ENCODE results near the gene DPY30.
A peak's percentile ranks its signal among the peaks of the same experiment; 100 is the strongest.
"Not testable (repeated sequence)": the region's sequence is repeated elsewhere in the genome, so short reads cannot be mapped to it uniquely, and the experiment has no call there.

The DPY30 gene

GRCh38 chr2:32039447-32040219 lies at the start of gene DPY30:
Gene DPY30 (minus strand): TSS chr2:32039805. CDS start chr2:32039456, 349 bp downstream.
- DNase-seq (ENCODE audit: low read depth): peak; percentile 81

- no peak for DNase-seq (ENCODE audit: low read depth)
Observed at GRCh38 chr2:32074134-32074506, 34.5 kb upstream of the DPY30 start.

DNA sequence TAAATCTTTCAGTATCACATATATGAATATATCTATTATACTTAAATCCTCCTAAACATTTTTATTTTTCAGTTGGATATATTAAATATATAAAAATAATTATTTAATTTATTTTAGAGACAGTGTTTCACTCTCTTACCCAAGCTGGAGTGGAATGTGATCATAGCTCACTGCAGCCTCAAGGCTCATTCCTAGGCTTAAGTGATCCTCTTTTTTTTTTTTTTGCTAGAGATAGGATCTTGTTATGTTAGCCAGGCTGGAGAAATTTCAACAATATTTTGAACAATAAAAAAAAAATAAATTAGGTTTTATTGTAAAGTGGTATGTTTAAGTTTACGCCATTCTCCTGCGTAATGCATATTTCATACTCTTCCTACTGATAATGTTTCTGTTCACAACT lies 27.9 kb upstream of the DPY30 start:
- DNase-seq (ENCODE audit: low read depth): no peak

- no peak for DNase-seq (ENCODE audit: low read depth)
Observed at GRCh38 chr2:32064713-32065112, 25.1 kb upstream of the DPY30 start.

DNA sequence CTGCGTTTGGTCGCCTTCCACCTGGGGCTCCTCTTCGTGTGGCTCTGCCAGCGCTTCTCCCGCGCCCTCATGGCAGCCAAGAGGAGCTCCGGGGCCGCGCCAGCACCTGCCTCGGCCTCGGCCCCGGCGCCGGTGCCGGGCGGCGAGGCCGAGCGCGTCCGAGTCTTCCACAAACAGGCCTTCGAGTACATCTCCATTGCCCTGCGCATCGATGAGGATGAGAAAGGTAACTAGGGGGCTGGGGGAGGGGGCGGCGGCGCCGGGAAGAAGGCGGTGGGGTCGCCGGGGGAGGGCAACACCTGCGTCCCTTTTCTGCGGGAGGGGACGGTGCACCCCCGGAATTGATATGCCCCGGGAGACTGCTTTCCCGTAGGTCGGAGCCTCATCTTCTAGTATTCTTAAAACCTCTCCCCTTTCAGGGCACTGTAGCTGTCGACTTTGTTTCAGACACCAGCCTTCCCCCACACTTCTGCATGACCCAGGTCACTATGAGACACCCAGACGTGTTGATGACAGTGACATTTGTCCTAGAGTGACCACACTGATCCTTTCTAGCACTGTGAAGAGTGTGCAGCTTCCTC lies 24.5 kb upstream of the DPY30 start:
- no peak for DNase-seq (ENCODE audit: low read depth)

- DNase-seq (ENCODE audit: low read depth): peak; percentile 97
Observed at GRCh38 chr2:32063310-32064020, 23.9 kb upstream of the DPY30 start, which contains the start of gene SPAST. Gene SPAST (plus strand): TSS chr2:32063556. CDS start chr2:32063832, 276 bp downstream.

- no peak for DNase-seq (ENCODE audit: low read depth)
Observed at GRCh38 chr2:32061973-32062861, 22.6 kb upstream of the DPY30 start.

- no peak for DNase-seq (ENCODE audit: low read depth)
Observed at GRCh38 chr2:32061430-32061829, 21.8 kb upstream of the DPY30 start.

- DNase-seq (ENCODE audit: low read depth): no peak
Observed at GRCh38 chr2:32060266-32060665, 20.7 kb upstream of the DPY30 start.

- DNase-seq (ENCODE audit: low read depth): no peak
Observed at GRCh38 chr2:32058130-32058529, 18.5 kb upstream of the DPY30 start.

DNA sequence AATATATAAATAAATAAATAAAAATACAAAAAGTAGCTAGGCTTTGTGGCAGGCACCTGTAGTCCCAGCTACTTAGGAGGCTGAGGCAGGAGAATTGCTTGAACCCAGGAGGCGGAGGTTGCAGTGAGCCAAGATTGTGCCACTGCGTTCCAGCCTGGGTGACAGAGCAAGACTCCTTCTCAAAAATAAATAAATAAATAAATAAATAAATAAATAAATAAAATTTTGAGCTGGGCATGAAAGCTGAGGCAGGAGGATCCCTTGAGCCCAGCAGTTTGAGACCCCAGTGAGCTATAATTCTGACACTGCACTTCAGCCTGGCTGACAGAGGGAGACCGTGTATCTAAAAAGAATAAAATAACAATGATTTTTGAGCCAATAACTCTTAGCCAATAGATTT lies 15.0 kb upstream of the DPY30 start:
- not testable (repeated sequence) for DNase-seq (ENCODE audit: low read depth)

- no peak for DNase-seq (ENCODE audit: low read depth)
Observed at GRCh38 chr2:32051836-32052439, 12.3 kb upstream of the DPY30 start.

DNA sequence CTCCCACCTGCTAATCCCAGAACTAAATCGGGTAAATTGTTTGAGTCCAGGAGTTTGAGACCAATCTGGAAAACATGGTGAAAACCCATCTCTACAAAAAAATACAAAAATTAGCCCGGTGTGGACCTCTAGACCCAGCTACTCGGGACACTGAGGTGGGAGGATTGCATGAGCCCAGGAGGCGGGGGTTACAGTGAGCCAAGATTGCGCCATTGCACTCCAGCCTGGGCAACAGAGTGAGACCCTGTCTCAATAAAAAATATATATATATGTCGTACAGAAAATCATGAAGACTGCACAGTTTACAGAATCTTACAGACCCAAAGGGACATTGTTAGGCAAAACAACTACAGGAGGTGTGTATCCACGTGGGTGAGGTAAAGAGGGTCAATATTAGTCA lies 4.0 kb upstream of the DPY30 start:
- no peak for DNase-seq (ENCODE audit: low read depth)

DNA sequence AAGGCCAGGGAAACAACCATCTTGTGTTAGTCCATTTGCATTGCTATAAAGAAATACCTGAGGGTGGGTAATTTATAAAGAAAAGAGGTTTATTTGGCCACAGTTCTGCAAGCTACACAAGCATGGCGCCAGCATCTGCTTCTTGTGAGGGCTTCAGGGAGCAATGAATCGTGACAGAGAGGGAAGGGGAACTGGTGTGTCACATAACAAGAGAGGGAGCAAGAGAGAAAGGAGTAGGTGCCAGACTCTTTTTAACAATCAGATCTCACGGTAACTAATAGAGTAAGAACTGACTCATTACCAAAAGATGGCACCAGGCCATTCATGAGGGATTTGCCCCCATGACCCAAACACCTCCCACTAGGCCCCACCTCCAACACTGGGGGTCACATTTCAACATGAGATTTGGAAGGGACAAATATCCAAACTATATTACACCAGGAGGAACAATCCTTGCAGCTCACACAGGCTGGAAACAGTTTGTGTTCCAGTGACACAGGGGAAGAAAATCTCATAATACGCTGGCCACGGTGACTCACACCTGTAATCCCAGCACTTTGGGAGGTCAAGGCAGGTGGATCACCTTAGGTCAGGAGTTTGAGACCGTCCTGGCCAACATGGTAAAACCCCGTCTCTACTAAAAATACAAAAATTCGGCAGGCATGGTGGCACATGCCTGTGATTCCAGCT lies 5.3 kb downstream of the DPY30 start:
- DNase-seq (ENCODE audit: low read depth): not testable (repeated sequence)

DNA sequence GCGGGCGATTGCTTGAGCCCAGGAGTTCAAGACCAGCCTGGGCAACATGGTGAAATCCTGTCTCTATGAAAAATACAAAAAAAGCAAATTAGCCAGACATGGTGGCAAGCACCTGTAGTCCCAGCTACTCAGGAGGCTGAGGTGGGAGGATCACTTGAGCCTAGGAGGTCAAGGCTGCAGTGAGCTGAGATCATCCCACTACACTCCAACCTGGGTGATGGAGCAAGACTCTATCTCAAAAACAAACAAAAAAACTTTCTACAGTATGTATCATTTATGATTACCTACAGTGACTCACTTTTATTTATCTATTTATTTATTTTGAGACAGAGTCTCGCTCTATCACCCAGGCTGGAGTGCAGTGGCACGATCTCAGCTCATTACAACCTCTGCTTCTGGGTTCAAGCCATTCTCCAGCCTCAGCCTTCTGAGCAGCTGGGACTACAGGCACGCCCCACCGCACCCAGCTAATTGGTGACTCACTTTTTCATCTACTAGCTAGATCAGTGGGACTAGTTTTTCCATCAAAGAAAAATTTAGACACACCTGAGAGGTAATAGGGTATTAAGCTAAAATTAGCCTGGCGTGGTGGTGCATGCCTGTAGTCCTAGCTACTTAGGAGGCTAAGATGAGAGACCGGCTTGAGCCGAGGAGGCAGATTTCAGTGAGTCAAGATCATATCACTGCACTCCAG lies 20.7 kb downstream of the DPY30 start:
- DNase-seq (ENCODE audit: low read depth): not testable (repeated sequence)

DNA sequence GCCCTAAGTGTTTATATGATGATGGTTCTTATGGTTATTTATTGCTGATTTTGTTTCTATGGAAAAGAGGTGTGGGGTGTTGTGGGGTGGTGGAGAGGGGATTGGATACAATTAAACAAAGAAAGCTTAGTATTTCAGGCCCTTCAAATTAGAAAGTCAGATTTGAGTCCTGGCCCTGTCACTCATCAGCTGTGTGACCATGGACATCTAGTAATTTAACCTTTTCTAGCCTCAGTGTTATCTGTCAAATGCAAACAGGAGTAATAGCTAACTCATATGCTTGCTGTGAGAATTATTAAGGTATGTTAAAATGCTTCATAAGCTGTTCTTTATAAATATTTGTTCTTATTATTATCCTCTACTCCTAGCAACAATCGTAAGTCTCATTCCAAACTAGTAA lies 26.7 kb downstream of the DPY30 start:
- DNase-seq (ENCODE audit: low read depth): no peak

GRCh38 chr2:32011485-32011960 lies 28.1 kb downstream of the DPY30 start:
- DNase-seq (ENCODE audit: low read depth): no peak

DNA sequence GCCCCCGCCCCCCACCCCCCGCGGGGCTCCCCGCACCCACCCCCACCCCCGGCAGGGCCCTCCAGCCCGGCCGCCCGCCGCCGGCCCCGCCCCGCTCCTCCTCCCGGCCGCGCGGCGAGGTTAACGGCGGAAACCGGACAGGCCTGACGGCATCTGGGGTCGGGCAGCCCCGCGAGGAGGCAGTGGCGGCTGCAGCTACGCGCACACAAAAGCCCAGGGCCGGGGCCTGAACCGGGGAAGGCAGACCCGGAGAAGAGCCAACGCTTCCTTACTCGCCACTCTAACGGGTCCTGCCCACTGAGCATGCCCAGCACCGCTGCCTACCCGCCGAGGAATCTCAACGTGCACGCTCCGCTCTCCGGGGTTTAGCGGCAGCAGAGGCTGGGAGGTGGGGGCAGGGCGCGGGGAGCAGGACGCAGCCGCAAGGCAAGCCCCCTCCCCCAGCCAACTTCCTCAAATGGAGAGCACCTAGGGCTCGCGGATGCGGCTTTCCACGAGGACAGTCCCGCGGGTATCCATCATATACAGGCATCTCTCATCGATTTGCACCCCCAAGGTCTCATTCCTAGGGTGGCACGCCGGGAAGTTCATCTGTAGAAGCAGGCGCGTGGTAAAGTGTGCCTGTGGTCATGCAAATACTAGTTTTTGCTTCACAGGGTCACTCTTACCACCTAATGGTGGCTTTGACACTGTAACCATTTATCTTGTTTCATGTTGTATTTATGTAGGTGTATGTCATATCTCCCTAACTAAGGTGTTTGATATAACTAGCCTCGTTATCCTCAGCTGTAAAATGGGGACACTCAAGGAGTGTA lies 28.7 kb downstream of the DPY30 start, which contains the start of gene MEMO1:
Gene MEMO1 (minus strand): TSS at position 339 of the 815 bp plus-strand sequence. CDS start 761 bp downstream, outside the sequence.
- DNase-seq (ENCODE audit: low read depth): peak; percentile 84

GRCh38 chr2:32010280-32010669 lies 29.3 kb downstream of the DPY30 start:
- peak; percentile 53 for DNase-seq (ENCODE audit: low read depth)

Measured in activated T-helper 1 cell treated with Interleukin-2 at 50 U/mL for 16 hours (primary cell).